GM20000 (cell line): ENCODE results near the gene PTPRG.

ENCODE experiments used
- DNase-seq: peaks from one replicate; pipeline ENCODE4 v3.0.0; 2012; ENCODE audit warnings: low spot score
- TF ChIP-seq, protein P1 (sequence below): IDR thresholded peaks from 2 replicates; pipeline ENCODE4 v1.5.1; 2012; ENCODE audit warnings: mild to moderate bottlenecking, control low read depth; ENCODE audit errors: extremely low read depth, missing control alignments

Gene PTPRG

DNA sequence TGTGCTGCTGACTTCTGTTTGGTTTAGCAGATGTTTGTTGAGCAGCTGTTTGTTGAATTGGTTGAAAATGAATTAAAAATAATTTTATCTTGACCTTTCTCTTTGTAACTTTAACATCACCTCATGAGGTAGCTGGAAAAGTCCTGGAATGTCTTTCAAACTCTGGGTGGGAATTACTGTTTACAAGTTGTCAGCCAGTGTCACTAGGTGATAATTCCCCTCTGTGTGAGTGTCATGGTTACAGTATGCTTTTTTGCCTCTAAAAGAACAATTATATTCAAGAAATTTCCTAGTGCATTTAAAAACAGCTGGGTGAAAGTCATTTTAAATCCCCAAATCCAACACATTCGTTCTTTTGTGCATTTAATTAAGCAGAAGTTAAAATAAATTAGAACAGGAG lies 113.2 kb downstream of the PTPRG start:
- TF ChIP-seq, protein P1, sequence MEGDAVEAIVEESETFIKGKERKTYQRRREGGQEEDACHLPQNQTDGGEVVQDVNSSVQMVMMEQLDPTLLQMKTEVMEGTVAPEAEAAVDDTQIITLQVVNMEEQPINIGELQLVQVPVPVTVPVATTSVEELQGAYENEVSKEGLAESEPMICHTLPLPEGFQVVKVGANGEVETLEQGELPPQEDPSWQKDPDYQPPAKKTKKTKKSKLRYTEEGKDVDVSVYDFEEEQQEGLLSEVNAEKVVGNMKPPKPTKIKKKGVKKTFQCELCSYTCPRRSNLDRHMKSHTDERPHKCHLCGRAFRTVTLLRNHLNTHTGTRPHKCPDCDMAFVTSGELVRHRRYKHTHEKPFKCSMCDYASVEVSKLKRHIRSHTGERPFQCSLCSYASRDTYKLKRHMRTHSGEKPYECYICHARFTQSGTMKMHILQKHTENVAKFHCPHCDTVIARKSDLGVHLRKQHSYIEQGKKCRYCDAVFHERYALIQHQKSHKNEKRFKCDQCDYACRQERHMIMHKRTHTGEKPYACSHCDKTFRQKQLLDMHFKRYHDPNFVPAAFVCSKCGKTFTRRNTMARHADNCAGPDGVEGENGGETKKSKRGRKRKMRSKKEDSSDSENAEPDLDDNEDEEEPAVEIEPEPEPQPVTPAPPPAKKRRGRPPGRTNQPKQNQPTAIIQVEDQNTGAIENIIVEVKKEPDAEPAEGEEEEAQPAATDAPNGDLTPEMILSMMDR = no peak
- DNase-seq = no peak

DNA sequence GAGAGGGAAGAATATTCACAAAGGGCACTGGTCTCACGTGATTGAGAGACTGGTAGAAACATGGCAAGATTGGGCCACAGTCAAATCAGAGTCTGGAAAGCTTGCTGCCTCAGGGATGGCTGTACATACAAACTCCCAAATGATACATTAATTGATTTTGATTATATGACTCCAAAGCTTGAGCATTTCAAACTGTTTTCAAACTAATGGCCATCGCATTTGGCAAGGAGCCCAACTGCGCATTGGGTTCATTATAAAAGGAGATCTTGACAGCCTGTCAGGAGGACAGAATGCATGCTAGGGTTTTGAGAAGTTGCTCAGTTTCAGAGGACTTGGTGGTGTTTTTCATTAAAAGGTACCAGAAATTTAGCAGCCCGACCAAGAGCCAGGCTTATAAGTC lies 117.7 kb downstream of the PTPRG start:
- DNase-seq = no peak
- TF ChIP-seq, protein P1 = no peak

DNA sequence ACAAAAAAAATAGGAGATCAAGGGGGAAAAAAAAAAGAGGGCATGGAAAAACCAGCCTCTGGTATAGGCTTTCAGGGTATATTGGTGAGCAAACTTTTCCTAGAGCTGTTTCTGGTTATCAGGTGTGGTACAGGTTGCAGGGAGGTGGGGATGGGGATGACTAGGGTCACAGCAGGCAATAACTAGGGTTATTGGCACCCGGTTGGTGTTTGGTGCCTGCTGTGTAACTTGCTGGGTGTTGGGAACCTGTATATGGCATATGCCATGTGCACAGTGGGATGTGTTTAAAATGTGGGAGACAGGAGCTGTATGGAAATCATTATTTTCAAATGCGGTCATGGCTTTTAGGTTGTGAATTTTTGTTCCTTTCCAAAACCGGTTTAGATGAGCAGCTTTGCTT lies 119.2 kb downstream of the PTPRG start:
- TF ChIP-seq, protein P1 = no peak
- no peak for DNase-seq

DNA sequence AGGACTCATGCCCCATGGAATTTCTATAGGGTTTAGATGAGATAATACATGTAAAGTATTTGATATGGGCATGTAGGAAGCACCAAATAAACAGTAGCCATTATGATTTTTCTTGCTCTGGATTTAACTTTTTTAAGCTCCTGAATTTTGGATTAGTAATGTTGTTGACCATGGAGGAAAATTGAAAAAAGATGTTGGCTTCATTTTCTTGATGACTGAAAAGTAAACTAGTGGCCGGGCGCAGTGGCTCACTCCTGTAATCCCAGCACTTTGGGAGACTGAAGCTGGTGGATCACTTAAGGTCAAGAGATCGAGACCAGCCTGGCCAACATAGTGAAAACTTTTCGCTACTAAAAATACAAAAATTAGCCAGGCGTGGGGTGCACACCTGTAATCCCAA lies 120.3 kb downstream of the PTPRG start:
- DNase-seq = no peak
- TF ChIP-seq, protein P1 = no peak

DNA sequence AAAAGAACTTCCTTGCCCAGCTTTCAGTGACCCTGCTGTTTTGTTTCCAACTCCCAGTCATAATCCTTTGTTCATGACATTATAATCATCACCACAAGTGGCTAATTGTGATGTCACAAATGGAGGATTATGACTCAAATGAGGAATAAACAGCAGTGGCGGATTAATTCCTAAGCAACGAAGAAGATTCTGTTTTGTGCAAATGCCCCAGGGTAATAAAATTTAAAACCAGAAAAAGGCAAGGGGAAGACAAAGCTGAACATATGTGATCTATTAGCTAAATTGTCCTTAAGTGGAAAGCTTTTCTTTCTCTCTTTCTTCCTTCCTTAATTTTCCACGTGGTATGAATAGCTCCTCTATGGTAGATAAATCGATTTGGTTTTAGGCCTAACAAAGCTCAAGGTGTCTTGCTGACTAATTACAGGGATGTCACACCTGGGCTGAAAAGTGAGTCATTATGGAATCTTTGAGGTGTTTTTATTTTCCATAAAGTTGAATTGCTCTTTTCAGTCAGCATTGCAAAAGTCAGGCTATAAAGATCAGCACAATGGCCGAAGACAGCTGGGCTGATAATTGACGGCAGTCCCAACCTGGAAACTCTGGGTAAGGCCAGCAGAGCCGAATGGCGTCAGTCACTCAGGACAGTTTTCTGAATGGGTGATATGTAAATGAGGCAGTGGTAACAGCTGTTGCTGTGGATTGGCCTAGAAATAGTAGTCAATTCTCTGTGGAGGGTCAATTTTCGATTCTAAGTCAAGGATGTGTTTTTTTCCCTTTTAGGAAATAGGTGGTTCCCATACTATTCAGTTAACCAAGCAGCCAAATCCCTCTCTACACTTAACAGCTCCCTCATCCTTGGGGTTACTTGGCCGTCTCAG lies 121.5 kb downstream of the PTPRG start:
- TF ChIP-seq, protein P1 = no peak
- no peak for DNase-seq

DNA sequence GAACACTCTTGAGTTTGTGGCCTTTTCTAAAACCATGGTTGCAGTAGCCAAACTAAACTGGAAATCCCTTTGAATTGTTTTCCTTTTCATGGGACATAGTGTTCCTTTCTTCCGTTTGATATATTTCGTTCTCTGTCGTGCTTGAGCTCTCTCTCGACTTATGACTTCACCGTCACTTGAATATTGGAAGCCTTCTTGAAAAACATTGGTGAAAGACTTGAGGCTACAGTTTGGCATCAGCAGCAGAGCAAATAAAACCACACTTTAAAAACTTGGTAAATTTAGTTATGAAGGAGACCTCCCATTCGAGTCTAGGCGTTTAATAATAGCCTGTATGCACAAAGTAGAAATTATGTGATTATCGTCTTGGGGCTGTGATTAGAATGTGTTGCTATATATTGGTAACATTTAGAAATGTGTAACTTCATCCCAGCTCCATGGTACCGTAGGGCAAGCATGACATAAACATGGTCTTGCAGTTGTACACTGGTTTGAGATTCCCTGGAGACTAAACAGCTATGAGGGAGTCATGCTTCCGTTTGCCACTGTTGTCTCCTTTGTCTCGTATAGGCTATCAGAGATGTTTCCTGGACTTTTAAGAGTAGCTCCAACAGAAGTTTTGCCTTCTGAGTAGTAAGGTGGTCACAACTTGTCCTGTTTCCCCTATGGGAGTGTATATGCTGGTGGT lies 122.3 kb downstream of the PTPRG start:
- no peak for DNase-seq
- TF ChIP-seq, protein P1 = no peak

DNA sequence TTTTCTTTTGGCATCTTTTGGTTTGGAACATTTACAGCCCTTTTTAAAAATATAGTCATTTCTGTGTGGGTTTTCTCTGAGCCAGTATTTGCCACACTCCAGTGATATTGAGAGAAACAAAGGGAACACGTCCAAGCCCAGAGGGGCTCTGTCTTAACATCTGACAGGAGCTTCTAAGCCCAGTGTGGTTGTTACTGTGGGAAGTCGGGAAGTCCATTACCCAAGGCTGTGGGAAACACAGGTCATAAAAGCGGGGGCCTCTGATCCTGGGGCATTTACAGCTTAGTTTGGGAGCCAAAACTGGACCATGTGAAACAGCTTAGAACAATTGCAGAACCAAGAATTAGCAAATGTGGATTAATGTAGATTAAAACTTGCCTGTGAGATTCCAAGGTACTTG lies 123.0 kb downstream of the PTPRG start:
- TF ChIP-seq, protein P1 = no peak
- DNase-seq = no peak
